DMS53 (cell line): ENCODE data around the gene ARSB.
"Not testable (repeated sequence)": the region's sequence is repeated elsewhere in the genome, so short reads cannot be mapped to it uniquely, and the experiment has no call there.

Experiments
- DNase-seq: peaks from one replicate; lab custom pipeline; 2025; lab: John Stamatoyannopoulos, UW

Gene ARSB

GRCh38 chr5:78995521-78996007, 10.5 kb upstream of the ARSB start:
- no peak for DNase-seq

- DNase-seq: no peak
Measured at GRCh38 chr5:78993165-78993564, 8.1 kb upstream of the ARSB start.

GRCh38 chr5:78992146-78992545, 7.0 kb upstream of the ARSB start:
- DNase-seq: no peak

GRCh38 chr5:78989080-78989479, 4.0 kb upstream of the ARSB start:
- DNase-seq: no peak

GRCh38 chr5:78985725-78986223, 664 bp upstream of the ARSB start:
- peak; percentile 90 for DNase-seq

GRCh38 chr5:78984439-78985115, 533 bp downstream of the ARSB start:
- peak; percentile 98 for DNase-seq

GRCh38 chr5:78983601-78984438, 1.3 kb downstream of the ARSB start:
- peak; percentile 56 for DNase-seq

GRCh38 chr5:78983194-78983593, 1.9 kb downstream of the ARSB start:
- DNase-seq: not testable (repeated sequence)

- DNase-seq: no peak
Measured at GRCh38 chr5:78979909-78980308, 5.2 kb downstream of the ARSB start.

GRCh38 chr5:78979117-78979742, 5.9 kb downstream of the ARSB start:
- DNase-seq: no peak

- no peak for DNase-seq
Measured at GRCh38 chr5:78975035-78975434, 10.1 kb downstream of the ARSB start.

GRCh38 chr5:78974601-78975000, 10.5 kb downstream of the ARSB start:
- DNase-seq: no peak

GRCh38 chr5:78974011-78974410, 11.1 kb downstream of the ARSB start:
- DNase-seq: peak; percentile 19

GRCh38 chr5:78972654-78973428, 12.3 kb downstream of the ARSB start:
- DNase-seq: no peak

- no peak for DNase-seq
Measured at GRCh38 chr5:78971998-78972397, 13.1 kb downstream of the ARSB start.

- no peak for DNase-seq
Measured at GRCh38 chr5:78968781-78969180, 16.3 kb downstream of the ARSB start.

- peak; percentile 87 for DNase-seq
Measured at GRCh38 chr5:78964889-78965288, 20.2 kb downstream of the ARSB start.

GRCh38 chr5:78961743-78962142, 23.4 kb downstream of the ARSB start:
- no peak for DNase-seq

GRCh38 chr5:78959767-78960166, 25.3 kb downstream of the ARSB start:
- DNase-seq: peak; percentile 18

GRCh38 chr5:78958672-78959445, 26.3 kb downstream of the ARSB start:
- DNase-seq: peak; percentile 58

GRCh38 chr5:78956901-78957300, 28.2 kb downstream of the ARSB start:
- DNase-seq: no peak
